Testis (tissue), 2 donors: ENCODE measurements around the gene APH1B.

ENCODE experiments used
- CTCF ChIP-seq, 3 experiments: fragments of 450-650 bp in 2 of 3; fragments of 200-600 bp in 1 of 3; sonication (generic) in 1 of 3; IDR thresholded peaks; one replicate each; pipeline ENCODE4 v1.5.1; 2016 to 2019; ENCODE audit warnings: antibody characterized with exemption in 3 of 3, mild to moderate bottlenecking in 2 of 3, moderate library complexity in 1 of 3
- POLR2A ChIP-seq: fragments of 450-650 bp; IDR thresholded peaks from one replicate; pipeline ENCODE4 v1.6.1; 2017; ENCODE audit warnings: antibody characterized with exemption, mild to moderate bottlenecking, moderate library complexity

- TF ChIP-seq CTCF (IDR thresholded peaks at IDR 0.05) (no peak), POLR2A (no peak)
Measured at GRCh38 chr15:63243101-63243500, 34.3 kb upstream of the APH1B start.
